Endometrial microvascular endothelial cells (primary cell): ENCODE measurements around the gene MGAT5. TPM values are rescaled to one million over a fixed set of nuclear protein-coding genes. Genes with fewer than 3 reads are reported as not detected.

Experiments
- in situ Hi-C: cut with HindIII; loops from 2 replicates; pipeline ENCODE4 v1.10.0; 2017; ENCODE audit warnings: low sequenced_read_pairs, low pct_unique_long_range_greater_than_20kb; ENCODE audit errors: inconsistent ontology term
- total RNA-seq: library from RNA; depleted of rRNA; stranded (reverse); fragments of >200 nt; gene quantifications from one replicate; pipeline ENCODE4 v1.2.3, GENCODE V29; 2015; ENCODE audit errors: inconsistent ontology term

MGAT5 gene
- total RNA-seq, 1 donor from 2014 or later = 90.9 TPM

DNA sequence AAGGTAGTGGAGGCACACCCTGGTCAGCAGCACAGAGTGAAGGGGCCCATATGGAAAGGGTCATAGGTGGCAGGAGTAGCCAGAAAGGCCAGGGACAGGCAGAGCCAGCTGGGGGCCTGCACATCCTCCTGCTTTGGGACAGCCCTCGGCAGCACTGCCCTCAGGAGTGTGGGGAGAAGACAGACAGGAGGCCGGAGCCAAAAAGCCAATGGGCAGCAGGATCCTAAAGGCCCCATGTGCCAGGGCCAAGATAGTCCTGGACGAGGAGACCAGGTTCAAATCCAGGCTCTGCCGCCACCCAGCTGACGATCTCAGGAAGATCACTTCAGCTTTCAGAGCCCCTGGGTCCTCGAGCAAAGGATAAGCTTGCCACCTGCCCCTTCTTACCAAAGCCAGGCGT is 244.8 kb downstream of the MGAT5 start:
- in situ Hi-C loops = no loop called here

GRCh38 chr2:134499307-134499926 is 245.5 kb downstream of the MGAT5 start:
- in situ Hi-C loops = no loop called here

GRCh38 chr2:134500211-134500935 is 246.5 kb downstream of the MGAT5 start:
- in situ Hi-C loops = no loop called here

GRCh38 chr2:134501476-134502091 is 247.7 kb downstream of the MGAT5 start:
- in situ Hi-C loops = no loop called here

- in situ Hi-C loops = no loop called here
Measured at GRCh38 chr2:134502104-134502503, 248.2 kb downstream of the MGAT5 start.
